ENCODE measurements around the gene PLA2G12B. TPM values are rescaled to one million over a fixed set of nuclear protein-coding genes. Genes with fewer than 3 reads are reported as not detected.

The PLA2G12B gene
- total RNA-seq, 2 experiments from 2014 or later, result not detected

- Mint-ChIP-seq H3K4me3 (no peak overlapping the region), H3K36me3 (ENCODE audit: low read depth) (no peaks in the 10 kb centered on the region), H3K27me3 (peaks cover 24% of the 10 kb centered on the region), H3K27ac (no peak overlapping the region), H3K9me3 (no peaks in the 10 kb centered on the region), H3K4me1 (ENCODE audit: low read depth) (no peaks in the 10 kb centered on the region)
- Histone ChIP-seq H3K27me3 (ENCODE audit: control insufficient read depth in 1 of 2, insufficient read depth in 2 of 2, low read length in 2 of 2) (no peaks in the 10 kb centered on the region), H3K4me1 (ENCODE audit: insufficient read depth, low read length) (no peaks in the 10 kb centered on the region), H3K4me3 (ENCODE audit: low read length) (no peak overlapping the region), H3K36me3 (ENCODE audit: insufficient read depth, low read length) (no peaks in the 10 kb centered on the region), H3K9me3 (ENCODE audit: control insufficient read depth in 1 of 2, insufficient read depth in 1 of 2, low read length in 2 of 2) (no peaks in the 10 kb centered on the region), H3K27ac (ENCODE audit: low read depth in 1 of 2, low read length in 2 of 2) (no peak overlapping the region)
- intact Hi-C loops (cut with DNase I, micrococcal nuclease), result no loop called here
- ChIA-PET CTCF (interaction anchor here (1.4 kb wide), 1 partner anchor 10 kb away, joined by 3 read pairs; no protein-coding TSS in a partner anchor), POLR2A (no interaction called here)
- TF ChIP-seq, protein P1, sequence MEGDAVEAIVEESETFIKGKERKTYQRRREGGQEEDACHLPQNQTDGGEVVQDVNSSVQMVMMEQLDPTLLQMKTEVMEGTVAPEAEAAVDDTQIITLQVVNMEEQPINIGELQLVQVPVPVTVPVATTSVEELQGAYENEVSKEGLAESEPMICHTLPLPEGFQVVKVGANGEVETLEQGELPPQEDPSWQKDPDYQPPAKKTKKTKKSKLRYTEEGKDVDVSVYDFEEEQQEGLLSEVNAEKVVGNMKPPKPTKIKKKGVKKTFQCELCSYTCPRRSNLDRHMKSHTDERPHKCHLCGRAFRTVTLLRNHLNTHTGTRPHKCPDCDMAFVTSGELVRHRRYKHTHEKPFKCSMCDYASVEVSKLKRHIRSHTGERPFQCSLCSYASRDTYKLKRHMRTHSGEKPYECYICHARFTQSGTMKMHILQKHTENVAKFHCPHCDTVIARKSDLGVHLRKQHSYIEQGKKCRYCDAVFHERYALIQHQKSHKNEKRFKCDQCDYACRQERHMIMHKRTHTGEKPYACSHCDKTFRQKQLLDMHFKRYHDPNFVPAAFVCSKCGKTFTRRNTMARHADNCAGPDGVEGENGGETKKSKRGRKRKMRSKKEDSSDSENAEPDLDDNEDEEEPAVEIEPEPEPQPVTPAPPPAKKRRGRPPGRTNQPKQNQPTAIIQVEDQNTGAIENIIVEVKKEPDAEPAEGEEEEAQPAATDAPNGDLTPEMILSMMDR (IDR thresholded peaks at IDR 0.05), result no peak
- no peak for DNase-seq
- ATAC-seq (ENCODE audit: poor library complexity), result no peak
Measured at GRCh38 chr10:72946963-72947362, 7.6 kb downstream of the PLA2G12B start.

- POLR2A ChIA-PET, result no interaction called here
- Histone ChIP-seq H3K4me1 (ENCODE audit: insufficient read depth, low read length) (no peaks in the 10 kb centered on the region), H3K27me3 (ENCODE audit: control insufficient read depth in 1 of 2, insufficient read depth in 2 of 2, low read length in 2 of 2) (no peaks in the 10 kb centered on the region), H3K36me3 (ENCODE audit: insufficient read depth, low read length) (no peaks in the 10 kb centered on the region), H3K4me3 (ENCODE audit: low read length) (no peak overlapping the region), H3K9me3 (ENCODE audit: control insufficient read depth in 1 of 2, insufficient read depth in 1 of 2, low read length in 2 of 2) (no peaks in the 10 kb centered on the region), H3K27ac (ENCODE audit: low read depth in 1 of 2, low read length in 2 of 2) (no peak overlapping the region)
- DNase-seq, result no peak
- H3K4me3 Mint-ChIP-seq, result no peak overlapping the region
- ATAC-seq (ENCODE audit: poor library complexity), result no peak
- H3K36me3 Mint-ChIP-seq (ENCODE audit: low read depth), result no peaks in the 10 kb centered on the region
- H3K27ac Mint-ChIP-seq, result no peak overlapping the region
- intact Hi-C loops (cut with DNase I, micrococcal nuclease), result no loop called here
- no peaks in the 10 kb centered on the region for H3K9me3 Mint-ChIP-seq
- H3K27me3 Mint-ChIP-seq, result peaks cover 15% of the 10 kb centered on the region
- TF ChIP-seq, protein P1 (IDR thresholded peaks at IDR 0.05), result no peak
- CTCF ChIA-PET, result no interaction called here
- no peaks in the 10 kb centered on the region for H3K4me1 Mint-ChIP-seq (ENCODE audit: low read depth)
Measured at GRCh38 chr10:72943498-72944234, 10.9 kb downstream of the PLA2G12B start.

GRCh38 chr10:72935361-72935760 is 19.2 kb downstream of the PLA2G12B start:
- no peaks in the 10 kb centered on the region for H3K9me3 Mint-ChIP-seq

More at GRCh38 chr10:72935361-72935760, 19.2 kb downstream of the PLA2G12B start:
- intact Hi-C loops (cut with DNase I, micrococcal nuclease), result no loop called here
- Mint-ChIP-seq H3K4me1 (ENCODE audit: low read depth) (no peaks in the 10 kb centered on the region), H3K27me3 (peaks cover 10% of the 10 kb centered on the region), H3K4me3 (no peak overlapping the region), H3K36me3 (ENCODE audit: low read depth) (no peaks in the 10 kb centered on the region), H3K27ac (no peak overlapping the region)
- TF ChIP-seq, protein P1 (IDR thresholded peaks at IDR 0.05), result no peak
- ChIA-PET POLR2A (no interaction called here), CTCF (interaction anchor here (0.6 kb wide), 1 partner anchor 102 kb away, joined by 3 read pairs; no protein-coding TSS in a partner anchor)
- no peaks in the 10 kb centered on the region for H3K9me3 ChIP-seq (ENCODE audit: control insufficient read depth in 1 of 2, insufficient read depth in 1 of 2, low read length in 2 of 2)
- ATAC-seq (ENCODE audit: poor library complexity) (no peak), DNase-seq (no peak)
- H3K4me1 ChIP-seq (ENCODE audit: insufficient read depth, low read length), result no peaks in the 10 kb centered on the region
- no peaks in the 10 kb centered on the region for H3K36me3 ChIP-seq (ENCODE audit: insufficient read depth, low read length)
- H3K27ac ChIP-seq (ENCODE audit: low read depth in 1 of 2, low read length in 2 of 2), result no peak overlapping the region
- no peak overlapping the region for H3K4me3 ChIP-seq (ENCODE audit: low read length)
- no peaks in the 10 kb centered on the region for H3K27me3 ChIP-seq (ENCODE audit: control insufficient read depth in 1 of 2, insufficient read depth in 2 of 2, low read length in 2 of 2)

All from CD4-positive, alpha-beta T cell (primary cell).